OCI-LY3 (cell line): ENCODE data around the gene XKR7.

ENCODE experiments used
- CTCF ChIP-seq: fragments of 200-600, 300-600 bp; sonication (generic); IDR thresholded peaks from 2 replicates; pipeline ENCODE4 v1.5.1; 2014; ENCODE audit warnings: antibody characterized with exemption, low read length, low read depth
- EZH2phosphoT487 ChIP-seq: fragments of 200-600 bp; shearing (Covaris generic); IDR thresholded peaks from 2 replicates; pipeline ENCODE4 v1.6.1; 2018; ENCODE audit warnings: antibody characterized with exemption, mixed run types, low read depth

GRCh38 chr20:32036252-32036651 is 68.3 kb downstream of the XKR7 start:
- TF ChIP-seq CTCF (no peak), EZH2phosphoT487 (no peak)
